GM19240 (cell line): ENCODE results near the gene TEX48.

ENCODE experiments used
- DNase-seq: peaks from one replicate; pipeline ENCODE4 v3.0.0; 2011; ENCODE audit warnings: low spot score; ENCODE audit not compliant: insufficient read length

Gene TEX48

GRCh38 chr9:114681594-114682332 lies at the start of gene TEX48:
Gene TEX48, minus strand, starts transcription at chr9:114682192. Its CDS starts 10,469 bp downstream, at chr9:114671723.
- DNase-seq = peak; percentile 39

- DNase-seq = no peak
Observed at GRCh38 chr9:114731701-114732100, 49.7 kb upstream of the TEX48 start.

GRCh38 chr9:114729706-114730105 lies 47.7 kb upstream of the TEX48 start:
- no peak for DNase-seq

GRCh38 chr9:114725930-114726329 lies 43.9 kb upstream of the TEX48 start:
- no peak for DNase-seq

GRCh38 chr9:114724744-114725143 lies 42.8 kb upstream of the TEX48 start:
- DNase-seq = no peak

- no peak for DNase-seq
Observed at GRCh38 chr9:114723931-114724330, 41.9 kb upstream of the TEX48 start.

GRCh38 chr9:114722937-114723620 lies 41.1 kb upstream of the TEX48 start:
- DNase-seq = no peak

- no peak for DNase-seq
Observed at GRCh38 chr9:114722081-114722621, 40.2 kb upstream of the TEX48 start.

GRCh38 chr9:114721491-114722079 lies 39.6 kb upstream of the TEX48 start:
- no peak for DNase-seq

GRCh38 chr9:114720086-114720676 lies 38.2 kb upstream of the TEX48 start:
- DNase-seq = no peak

GRCh38 chr9:114719290-114719689 lies 37.3 kb upstream of the TEX48 start:
- no peak for DNase-seq

GRCh38 chr9:114718801-114719221 lies 36.8 kb upstream of the TEX48 start:
- DNase-seq = peak; percentile 18

GRCh38 chr9:114717908-114718486 lies 36.0 kb upstream of the TEX48 start:
- DNase-seq = no peak

GRCh38 chr9:114709636-114710035 lies 27.6 kb upstream of the TEX48 start:
- DNase-seq = no peak

- no peak for DNase-seq
Observed at GRCh38 chr9:114706711-114707110, 24.7 kb upstream of the TEX48 start.

GRCh38 chr9:114701988-114702387 lies 20.0 kb upstream of the TEX48 start:
- DNase-seq = no peak

- DNase-seq = peak; percentile 30
Observed at GRCh38 chr9:114697951-114698351, 16.0 kb upstream of the TEX48 start.

GRCh38 chr9:114696814-114697544 lies 15.0 kb upstream of the TEX48 start:
- DNase-seq = peak; percentile 37

- DNase-seq = no peak
Observed at GRCh38 chr9:114695948-114696347, 14.0 kb upstream of the TEX48 start.

GRCh38 chr9:114694719-114695269 lies 12.8 kb upstream of the TEX48 start:
- DNase-seq = no peak
